Stimulated activated CD4-positive, alpha-beta T cell treated with anti-CD3 and anti-CD28 coated beads, Interleukin-4, amount 100 ng/mL, for 1 hour (primary cell): ENCODE measurements around the gene KRTAP10-3.

Experiments used
- DNase-seq: peaks from one replicate; pipeline ENCODE4 v3.0.0-alpha.2; 2020

KRTAP10-3 gene

GRCh38 chr21:44527156-44527982, 31.2 kb downstream of the KRTAP10-3 start:
- DNase-seq, result no peak

GRCh38 chr21:44526096-44526997, 32.2 kb downstream of the KRTAP10-3 start:
- no peak for DNase-seq

- no peak for DNase-seq
Observed at GRCh38 chr21:44525391-44526095, 33.1 kb downstream of the KRTAP10-3 start.

GRCh38 chr21:44524414-44525371, 33.9 kb downstream of the KRTAP10-3 start:
- DNase-seq, result no peak

- no peak for DNase-seq
Observed at GRCh38 chr21:44523567-44524413, 34.8 kb downstream of the KRTAP10-3 start.

- DNase-seq, result no peak
Observed at GRCh38 chr21:44522753-44523204, 35.8 kb downstream of the KRTAP10-3 start.

GRCh38 chr21:44521928-44522752, 36.5 kb downstream of the KRTAP10-3 start:
- DNase-seq, result no peak

GRCh38 chr21:44521301-44521927, 37.2 kb downstream of the KRTAP10-3 start:
- no peak for DNase-seq

- no peak for DNase-seq
Observed at GRCh38 chr21:44520326-44521300, 38.0 kb downstream of the KRTAP10-3 start.

GRCh38 chr21:44519346-44520325, 39.0 kb downstream of the KRTAP10-3 start:
- no peak for DNase-seq

GRCh38 chr21:44518686-44519085, 39.9 kb downstream of the KRTAP10-3 start:
- no peak for DNase-seq

GRCh38 chr21:44517175-44517899, 41.3 kb downstream of the KRTAP10-3 start:
- DNase-seq, result no peak

GRCh38 chr21:44516828-44517174, 41.8 kb downstream of the KRTAP10-3 start:
- no peak for DNase-seq

- DNase-seq, result no peak
Observed at GRCh38 chr21:44516342-44516741, 42.3 kb downstream of the KRTAP10-3 start.

- no peak for DNase-seq
Observed at GRCh38 chr21:44515359-44516165, 43.0 kb downstream of the KRTAP10-3 start.
